Natural killer cell treated with Interleukin-12 subunit alpha and Interleukin-12 subunit beta and Interleukin-15 and Interleukin-18, amount 100 ng/mL, for 72 hours (primary cell): ENCODE data around the gene HELT. TPM values are rescaled to one million over a fixed set of nuclear protein-coding genes. Genes with fewer than 3 reads are reported as not detected.
A peak's percentile ranks its signal among the peaks of the same experiment; 100 is the strongest.

Experiments
- ATAC-seq, 2 donors: fragments of 150-1000 bp; cut with Tn5 transposase in 1 of 2; sonication (Bioruptor Pico), chemical (Tn5 transposase) in 1 of 2; 2 replicates each; pipeline ENCODE4 v1.10.0; 2021
- DNase-seq: peaks from one replicate; pipeline ENCODE4 v3.0.0; 2022; ENCODE audit warnings: low spot score
- H3K27ac Mint-ChIP-seq, 2 donors: 1 replicate in 1 of 2; 2 replicates in 1 of 2; pipeline ENCODE4 v1.8.0; 2022; ENCODE audit warnings: mixed read lengths in 2 of 2, mild to moderate bottlenecking in 1 of 2, moderate library complexity in 1 of 2
- H3K27me3 Mint-ChIP-seq, 2 donors: 1 replicate in 1 of 2; 2 replicates in 1 of 2; pipeline ENCODE4 v1.8.0; 2022; ENCODE audit warnings: mixed read lengths in 2 of 2
- H3K36me3 Mint-ChIP-seq: one replicate; pipeline ENCODE4 v1.8.0; 2022; ENCODE audit warnings: mixed read lengths
- H3K4me1 Mint-ChIP-seq, 2 donors: 1 replicate in 1 of 2; 2 replicates in 1 of 2; pipeline ENCODE4 v1.8.0; 2022; ENCODE audit warnings: low read depth in 2 of 2, mixed read lengths in 2 of 2, mild to moderate bottlenecking in 1 of 2
- H3K4me3 Mint-ChIP-seq: one replicate; pipeline ENCODE4 v1.8.0; 2022; ENCODE audit warnings: mixed read lengths
- H3K9me3 Mint-ChIP-seq: 2 replicates; pipeline ENCODE4 v1.8.0; 2022; ENCODE audit warnings: mixed read lengths
- total RNA-seq, 2 donors: library from RNA; stranded (reverse); gene quantifications; one replicate each; pipeline ENCODE4 v1.2.3, GENCODE V29; 2022

Gene HELT
- total RNA-seq, 2 donors from 2014 or later, result not detected

- no peak overlapping the region for H3K4me3 Mint-ChIP-seq
- peaks cover 39 to 81% of the 10 kb centered on the region in 2 donors for H3K27me3 Mint-ChIP-seq
- no peak for ATAC-seq
- no peak overlapping the region for H3K27ac Mint-ChIP-seq
- no peaks in the 10 kb centered on the region for H3K9me3 Mint-ChIP-seq
- no peaks in the 10 kb centered on the region for H3K4me1 Mint-ChIP-seq
- DNase-seq, result no peak
- H3K36me3 Mint-ChIP-seq, result no peaks in the 10 kb centered on the region
Measured at GRCh38 chr4:185015108-185015507, 3.2 kb upstream of the HELT start.

DNA sequence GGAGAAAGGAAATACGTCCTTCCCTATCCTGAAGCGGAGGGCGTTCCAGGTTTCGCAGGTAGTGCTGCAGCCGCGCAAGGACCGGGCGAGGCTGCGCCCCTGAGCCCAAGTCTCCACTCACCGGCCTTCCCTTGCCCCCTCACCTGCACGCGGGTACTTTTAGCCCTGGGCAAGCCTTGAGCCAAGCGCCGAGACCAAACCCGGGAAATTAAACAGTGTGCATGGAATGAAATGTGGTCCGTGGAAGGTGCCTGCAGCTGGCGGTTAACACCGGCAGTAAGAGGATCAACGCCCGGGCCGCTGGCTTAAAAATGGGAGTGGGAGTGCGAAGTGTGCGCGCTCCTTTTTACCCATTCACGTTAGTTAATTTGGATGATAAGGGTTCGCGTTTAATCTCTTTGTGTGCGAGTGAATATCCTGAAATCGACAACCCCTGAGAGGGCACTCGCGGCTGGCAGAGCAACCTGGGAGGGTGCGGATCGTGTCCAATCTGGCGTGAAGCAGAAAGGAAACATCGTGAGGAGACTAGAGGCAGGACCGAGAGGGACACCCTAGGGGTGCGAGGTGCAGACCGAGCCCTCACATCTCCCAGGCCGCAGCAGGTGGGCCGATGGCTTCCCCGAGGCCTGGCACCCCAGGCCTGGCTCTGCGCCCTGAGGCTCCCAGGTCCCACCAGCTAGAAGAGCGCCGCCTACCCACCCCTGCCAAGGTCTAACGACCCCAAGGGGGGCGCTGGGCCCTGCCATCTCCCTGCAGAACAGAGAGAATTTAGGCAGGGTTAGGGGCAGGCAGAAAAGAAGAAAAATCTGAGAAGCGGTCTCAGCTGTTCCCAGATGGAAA lies 2.0 kb upstream of the HELT start:
- H3K27me3 Mint-ChIP-seq, result peaks cover 39 to 71% of the 10 kb centered on the region in 2 donors
- no peaks in the 10 kb centered on the region for H3K4me1 Mint-ChIP-seq
- no peaks in the 10 kb centered on the region for H3K36me3 Mint-ChIP-seq
- no peak overlapping the region for H3K27ac Mint-ChIP-seq
- peak; percentile 54 for DNase-seq
- H3K4me3 Mint-ChIP-seq, result no peak overlapping the region
- no peaks in the 10 kb centered on the region for H3K9me3 Mint-ChIP-seq
- ATAC-seq, result no peak

GRCh38 chr4:185016946-185017758 lies 1.1 kb upstream of the HELT start:
- ATAC-seq, result no peak
- Mint-ChIP-seq H3K27ac (no peak overlapping the region), H3K4me3 (no peak overlapping the region)

DNA sequence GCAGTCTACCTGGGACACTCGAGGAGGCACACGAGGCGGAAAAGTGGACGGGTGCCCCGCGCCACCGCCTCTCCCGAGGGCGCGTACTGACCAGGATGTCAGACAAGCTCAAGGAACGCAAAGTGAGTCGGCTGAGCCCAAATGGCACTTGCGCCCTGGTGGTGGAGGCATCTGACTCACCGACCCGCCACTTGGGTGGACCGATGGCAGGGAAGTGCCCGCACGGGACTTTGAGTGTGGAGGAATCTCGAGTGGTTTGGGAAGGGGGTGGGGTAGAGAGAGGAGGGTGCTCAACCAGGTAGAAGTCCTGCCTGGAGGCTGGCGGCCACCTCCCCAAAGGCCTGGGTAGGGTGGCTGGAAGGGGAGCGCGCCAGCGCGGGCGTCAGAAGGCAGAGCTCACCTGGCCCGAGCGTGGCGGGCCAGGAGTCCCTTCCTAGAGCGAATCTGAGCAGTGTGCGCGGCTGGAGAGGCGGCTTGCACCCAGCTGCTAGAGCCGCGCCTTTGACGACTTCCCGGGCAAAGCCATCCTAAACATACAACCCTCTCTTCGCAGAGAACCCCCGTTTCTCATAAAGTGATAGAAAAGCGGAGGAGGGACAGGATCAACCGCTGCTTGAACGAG lies 655 bp downstream of the HELT start:
- ATAC-seq (peak in 1 of 2 donors; percentile 5), DNase-seq (no peak)
- Mint-ChIP-seq H3K9me3 (no peaks in the 10 kb centered on the region), H3K27me3 (peaks cover 44 to 68% of the 10 kb centered on the region in 2 donors), H3K27ac (no peak overlapping the region), H3K4me3 (no peak overlapping the region), H3K36me3 (no peaks in the 10 kb centered on the region), H3K4me1 (no peaks in the 10 kb centered on the region)

More at GRCh38 chr4:185016946-185017758, 1.1 kb upstream of the HELT start:
- Mint-ChIP-seq H3K4me1 (no peaks in the 10 kb centered on the region), H3K36me3 (no peaks in the 10 kb centered on the region), H3K9me3 (no peaks in the 10 kb centered on the region), H3K27me3 (peaks cover 41 to 69% of the 10 kb centered on the region in 2 donors)
- DNase-seq, result no peak

DNA sequence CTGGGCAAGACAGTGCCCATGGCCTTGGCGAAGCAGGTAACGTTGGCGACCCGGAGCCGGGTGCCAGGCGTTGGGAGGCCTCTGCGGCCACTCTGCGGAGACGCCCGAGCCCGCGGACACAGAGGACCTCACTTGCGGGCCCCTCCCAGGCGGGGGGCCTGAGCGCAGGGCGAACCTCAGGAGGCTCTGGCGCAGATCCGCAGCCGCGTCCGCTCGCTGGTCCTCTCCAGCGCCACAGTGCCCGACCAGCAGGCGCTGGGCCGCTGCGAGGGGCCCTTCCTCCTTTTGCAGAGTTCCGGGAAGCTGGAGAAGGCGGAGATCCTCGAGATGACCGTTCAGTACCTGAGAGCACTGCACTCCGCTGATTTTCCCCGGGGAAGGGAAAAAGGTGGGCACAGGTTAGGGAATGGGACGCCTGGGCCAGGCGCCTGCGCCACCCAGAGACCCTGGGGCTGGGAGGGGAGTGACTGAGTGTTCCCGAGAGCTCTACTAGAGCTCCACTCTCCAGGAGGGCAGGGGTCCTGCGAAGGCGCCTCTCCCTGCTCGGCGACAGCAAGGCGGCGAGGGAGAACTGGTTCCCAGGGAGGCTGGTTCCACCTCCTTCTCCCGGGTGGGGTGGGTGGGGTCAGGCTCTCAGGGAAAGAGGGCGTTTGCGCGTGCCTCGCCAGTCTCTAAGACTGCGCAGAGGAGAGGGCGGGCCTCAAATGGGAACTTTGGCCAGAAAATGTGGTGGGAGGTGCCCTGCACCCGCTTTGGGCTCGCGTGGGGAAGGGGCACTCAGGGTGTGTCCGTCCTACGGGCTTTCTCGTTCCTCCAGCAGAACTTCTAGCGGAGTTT lies 1.4 kb downstream of the HELT start:
- Mint-ChIP-seq H3K36me3 (no peaks in the 10 kb centered on the region), H3K4me3 (no peak overlapping the region), H3K4me1 (no peaks in the 10 kb centered on the region), H3K9me3 (no peaks in the 10 kb centered on the region), H3K27ac (no peak overlapping the region), H3K27me3 (peaks cover 43 to 66% of the 10 kb centered on the region in 2 donors)
- ATAC-seq (no peak), DNase-seq (no peak)

DNA sequence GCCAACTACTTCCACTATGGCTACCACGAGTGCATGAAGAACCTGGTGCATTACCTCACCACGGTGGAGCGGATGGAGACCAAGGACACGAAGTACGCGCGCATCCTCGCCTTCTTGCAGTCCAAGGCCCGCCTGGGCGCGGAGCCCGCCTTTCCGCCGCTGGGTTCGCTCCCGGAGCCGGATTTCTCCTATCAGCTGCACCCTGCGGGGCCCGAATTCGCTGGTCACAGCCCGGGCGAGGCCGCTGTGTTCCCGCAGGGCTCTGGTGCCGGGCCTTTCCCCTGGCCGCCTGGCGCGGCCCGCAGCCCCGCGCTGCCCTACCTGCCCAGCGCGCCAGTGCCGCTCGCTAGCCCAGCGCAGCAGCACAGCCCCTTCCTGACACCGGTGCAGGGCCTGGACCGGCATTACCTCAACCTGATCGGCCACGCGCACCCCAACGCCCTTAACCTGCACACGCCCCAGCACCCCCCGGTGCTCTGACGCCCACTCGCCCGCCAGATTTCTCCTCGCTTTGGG lies 2.1 kb downstream of the HELT start:
- Mint-ChIP-seq H3K4me1 (no peaks in the 10 kb centered on the region), H3K9me3 (no peaks in the 10 kb centered on the region), H3K36me3 (no peaks in the 10 kb centered on the region), H3K27me3 (peaks cover 48 to 66% of the 10 kb centered on the region in 2 donors), H3K4me3 (no peak overlapping the region), H3K27ac (no peak overlapping the region)
- ATAC-seq (no peak), DNase-seq (no peak)

DNA sequence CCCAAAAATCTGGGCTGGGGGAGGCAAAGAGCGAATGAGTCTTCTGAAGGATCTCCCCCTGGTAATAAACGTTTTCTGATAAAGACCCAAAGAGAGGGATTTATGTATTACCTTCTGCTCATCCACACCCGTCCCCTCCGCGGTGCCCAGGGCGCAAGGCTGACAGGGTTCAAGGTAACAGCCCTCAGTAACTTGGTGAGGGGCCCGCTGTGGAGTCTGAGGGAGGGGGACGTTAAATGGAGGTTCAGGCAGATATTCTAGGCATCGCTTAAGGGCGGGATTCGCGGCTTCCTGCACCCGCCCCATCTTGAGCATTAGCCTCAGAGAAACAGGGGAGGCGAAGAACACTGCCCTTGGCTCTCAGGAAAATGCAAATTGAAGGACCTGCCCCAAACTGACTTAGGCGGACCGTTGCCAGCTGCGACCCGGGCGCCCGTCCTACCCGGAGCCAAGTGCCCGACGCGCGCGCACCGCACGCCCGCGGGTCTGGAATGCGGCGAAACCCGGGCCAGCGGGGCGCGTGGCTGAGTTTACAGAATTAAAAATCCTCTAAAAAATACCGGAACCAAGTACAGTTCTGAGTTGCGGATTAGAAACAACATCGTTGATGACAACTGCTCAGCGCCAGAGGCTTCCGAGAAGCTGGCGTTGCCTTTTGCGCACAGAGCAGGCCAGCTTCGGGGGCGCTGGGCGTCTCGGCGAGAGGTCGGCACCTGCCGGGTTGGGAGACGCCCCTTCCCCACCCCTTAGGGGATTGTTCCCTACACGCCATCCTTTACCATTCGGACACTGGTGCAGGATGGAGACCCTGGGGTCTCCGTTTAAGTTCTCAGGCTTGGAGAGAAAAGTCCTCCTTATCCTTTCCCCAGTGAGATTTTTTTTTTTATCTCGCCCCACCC lies 2.8 kb downstream of the HELT start:
- H3K27ac Mint-ChIP-seq, result no peak overlapping the region
- H3K36me3 Mint-ChIP-seq, result no peaks in the 10 kb centered on the region
- no peaks in the 10 kb centered on the region for H3K9me3 Mint-ChIP-seq
- H3K4me1 Mint-ChIP-seq, result no peaks in the 10 kb centered on the region
- ATAC-seq (no peak), DNase-seq (no peak)
- no peak overlapping the region for H3K4me3 Mint-ChIP-seq
- H3K27me3 Mint-ChIP-seq, result peaks cover 42 to 61% of the 10 kb centered on the region in 2 donors

- no peak overlapping the region for H3K4me3 Mint-ChIP-seq
- peak; percentile 24 to 28 for ATAC-seq
- DNase-seq, result no peak
- no peaks in the 10 kb centered on the region for H3K9me3 Mint-ChIP-seq
- no peak overlapping the region for H3K27ac Mint-ChIP-seq
- peaks cover 36 to 59% of the 10 kb centered on the region in 2 donors for H3K27me3 Mint-ChIP-seq
- no peaks in the 10 kb centered on the region for H3K4me1 Mint-ChIP-seq
- no peaks in the 10 kb centered on the region for H3K36me3 Mint-ChIP-seq
Measured at GRCh38 chr4:185023471-185023870, 5.2 kb downstream of the HELT start.

- no peak for DNase-seq
- H3K27me3 Mint-ChIP-seq, result peaks cover 34 to 77% of the 10 kb centered on the region in 2 donors
- ATAC-seq, result no peak
- no peaks in the 10 kb centered on the region for H3K9me3 Mint-ChIP-seq
- H3K27ac Mint-ChIP-seq, result no peak overlapping the region
- no peaks in the 10 kb centered on the region for H3K4me1 Mint-ChIP-seq
- no peak overlapping the region for H3K4me3 Mint-ChIP-seq
- H3K36me3 Mint-ChIP-seq, result no peaks in the 10 kb centered on the region
Measured at GRCh38 chr4:185028625-185029024, 10.3 kb downstream of the HELT start.

DNA sequence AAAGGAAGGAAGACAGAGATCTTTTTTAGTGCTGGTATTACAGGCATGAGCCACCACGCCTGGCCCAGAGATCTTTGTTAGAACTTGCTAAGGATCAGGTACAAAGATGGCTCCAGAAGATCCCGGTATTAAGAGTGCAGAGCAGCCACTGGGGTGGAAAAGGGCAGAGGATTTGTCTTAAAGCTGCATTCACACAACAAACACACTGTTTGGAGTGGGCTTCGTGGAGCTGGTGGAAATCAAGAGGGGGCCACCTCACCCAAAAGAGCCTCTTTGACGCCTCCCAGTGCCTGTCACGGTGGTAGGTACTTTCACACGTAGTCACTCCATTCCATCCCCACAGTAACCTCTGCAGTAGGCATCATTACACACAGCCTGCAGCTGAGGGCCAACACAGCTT lies 13.3 kb downstream of the HELT start:
- H3K36me3 Mint-ChIP-seq, result no peaks in the 10 kb centered on the region
- no peak overlapping the region for H3K4me3 Mint-ChIP-seq
- DNase-seq, result no peak
- H3K4me1 Mint-ChIP-seq, result peaks cover 0 to 7% of the 10 kb centered on the region in 2 donors
- ATAC-seq, result no peak
- no peak overlapping the region for H3K27ac Mint-ChIP-seq
- peaks cover 37 to 75% of the 10 kb centered on the region in 2 donors for H3K27me3 Mint-ChIP-seq
- H3K9me3 Mint-ChIP-seq, result no peaks in the 10 kb centered on the region

GRCh38 chr4:185033072-185033471 lies 14.8 kb downstream of the HELT start:
- H3K4me3 Mint-ChIP-seq, result no peak overlapping the region
- no peak overlapping the region for H3K27ac Mint-ChIP-seq
- H3K4me1 Mint-ChIP-seq, result peaks cover 0 to 9% of the 10 kb centered on the region in 2 donors
- no peaks in the 10 kb centered on the region for H3K36me3 Mint-ChIP-seq
- DNase-seq (no peak), ATAC-seq (no peak)
- no peaks in the 10 kb centered on the region for H3K9me3 Mint-ChIP-seq
- H3K27me3 Mint-ChIP-seq, result peaks cover 40 to 64% of the 10 kb centered on the region in 2 donors

DNA sequence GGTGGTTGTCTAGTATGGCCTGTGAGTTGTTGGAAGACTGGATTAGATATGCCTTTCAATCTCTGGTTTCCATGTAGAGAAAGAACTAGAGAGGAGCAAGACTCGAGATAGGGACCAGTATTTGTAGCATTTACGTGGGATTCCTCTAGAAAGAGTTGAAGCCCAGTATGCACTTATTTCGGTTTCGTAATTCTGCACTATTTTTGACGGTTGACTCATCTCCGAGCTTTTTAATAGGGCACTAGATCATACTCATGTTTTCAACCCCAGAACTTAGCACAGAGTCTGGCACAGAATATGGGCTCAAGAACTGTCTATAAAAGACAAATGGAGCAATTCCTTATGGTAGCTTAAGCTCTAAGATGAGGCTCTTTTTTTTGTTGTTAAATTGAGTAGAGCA lies 15.7 kb downstream of the HELT start:
- Mint-ChIP-seq H3K9me3 (no peaks in the 10 kb centered on the region), H3K36me3 (no peaks in the 10 kb centered on the region), H3K4me1 (peaks cover 0 to 9% of the 10 kb centered on the region in 2 donors), H3K4me3 (no peak overlapping the region), H3K27me3 (peaks cover 37 to 56% of the 10 kb centered on the region in 2 donors), H3K27ac (no peak overlapping the region)
- no peak for DNase-seq
- ATAC-seq, result no peak
